ENCODE data around the gene MYDGF. TPM values are rescaled to one million over a fixed set of nuclear protein-coding genes. Genes with fewer than 3 reads are reported as not detected.
A peak's percentile ranks its signal among the peaks of the same experiment; 100 is the strongest.

The MYDGF gene
- total RNA-seq, 1 experiment from 2014 or later, result 426 TPM

- CTCF ChIA-PET, result interaction anchor here (0.6 kb wide), 3 partner anchors 28 to 379 kb away, joined by 3 to 14 read pairs (median 4); no protein-coding TSS in a partner anchor
- H3K4me2 ChIP-seq (ENCODE audit: low read length), result no peak overlapping the region
- no TSS peak for BruUV-seq (replicated peaks)
- H3K9me3 ChIP-seq (ENCODE audit: low read length), result no peaks in the 10 kb centered on the region
- no peak overlapping the region for H3K4me3 ChIP-seq (ENCODE audit: low read length)
- DNase-seq (no peak), ATAC-seq (no peak)
- H3K27ac ChIP-seq (ENCODE audit: low read length), result no peak overlapping the region
- POLR2A ChIA-PET (ENCODE audit: unreplicated experiment), result no interaction called here
- no peaks in the 10 kb centered on the region for H3K9me2 ChIP-seq (replicated peaks; ENCODE audit: low read length)
- peaks cover 9% of the 10 kb centered on the region for H3K79me2 ChIP-seq (ENCODE audit: low read length)
- H3K4me1 ChIP-seq (ENCODE audit: insufficient read depth, low read length), result peaks cover 3% of the 10 kb centered on the region
- no peak overlapping the region for H2AFZ ChIP-seq (ENCODE audit: low read length)
- intact Hi-C loops (cut with micrococcal nuclease), result no loop called here
- no peaks in the 10 kb centered on the region for H4K20me1 ChIP-seq (ENCODE audit: low read length)
- H3K27me3 ChIP-seq (ENCODE audit: low read length), result no peaks in the 10 kb centered on the region
- H3K9ac ChIP-seq (ENCODE audit: low read length), result no peak overlapping the region
- no peak for TF ChIP-seq EZH2phosphoT487 (IDR thresholded peaks at IDR 0.05; ENCODE audit: borderline replicate concordance, low read length)
- no peaks in the 10 kb centered on the region for H3F3A ChIP-seq (ENCODE audit: low read length, unreplicated experiment)
- H3K36me3 ChIP-seq (ENCODE audit: low read depth, low read length), result no peaks in the 10 kb centered on the region
Measured at GRCh38 chr19:4645718-4646117, 24.4 kb downstream of the MYDGF start.

- ATAC-seq, result no peak
- no TSS peak for BruUV-seq (replicated peaks)
- ChIA-PET POLR2A (ENCODE audit: unreplicated experiment) (no interaction called here), CTCF (no interaction called here)
- intact Hi-C loops (cut with micrococcal nuclease), result no loop called here
- Histone ChIP-seq H3K27me3 (ENCODE audit: low read length) (no peaks in the 10 kb centered on the region), H3K4me3 (ENCODE audit: low read length) (no peak overlapping the region), H3K27ac (ENCODE audit: low read length) (no peak overlapping the region), H3K79me2 (ENCODE audit: low read length) (peaks cover 22% of the 10 kb centered on the region), H2AFZ (ENCODE audit: low read length) (no peak overlapping the region), H3K36me3 (ENCODE audit: low read depth, low read length) (no peaks in the 10 kb centered on the region), H4K20me1 (ENCODE audit: low read length) (no peaks in the 10 kb centered on the region), H3K9ac (ENCODE audit: low read length) (no peak overlapping the region), H3K4me1 (ENCODE audit: insufficient read depth, low read length) (peaks cover 18% of the 10 kb centered on the region), H3K4me2 (ENCODE audit: low read length) (no peak overlapping the region), H3K9me3 (ENCODE audit: low read length) (no peaks in the 10 kb centered on the region), H3K9me2 (replicated peaks; ENCODE audit: low read length) (no peaks in the 10 kb centered on the region), H3F3A (ENCODE audit: low read length, unreplicated experiment) (no peaks in the 10 kb centered on the region)
- DNase-seq, result no peak
- no peak for TF ChIP-seq EZH2phosphoT487 (IDR thresholded peaks at IDR 0.05; ENCODE audit: borderline replicate concordance, low read length)
- no peak for TF ChIP-seq CTCF (conservative IDR thresholded peaks at IDR 0.05; ENCODE audit: low read depth, low read length)
- no peak for TF ChIP-seq EZH2 (IDR thresholded peaks at IDR 0.05; ENCODE audit: low read length, unreplicated experiment)
Measured at GRCh38 chr19:4642625-4643024, 27.5 kb downstream of the MYDGF start.

- Histone ChIP-seq H4K20me1 (ENCODE audit: low read length) (no peaks in the 10 kb centered on the region), H3F3A (ENCODE audit: low read length, unreplicated experiment) (no peaks in the 10 kb centered on the region), H3K79me2 (ENCODE audit: low read length) (peaks cover 22% of the 10 kb centered on the region), H3K36me3 (ENCODE audit: low read depth, low read length) (no peaks in the 10 kb centered on the region), H3K27ac (ENCODE audit: low read length) (no peak overlapping the region), H3K27me3 (ENCODE audit: low read length) (no peaks in the 10 kb centered on the region), H3K4me3 (ENCODE audit: low read length) (no peak overlapping the region), H3K4me1 (ENCODE audit: insufficient read depth, low read length) (peaks cover 18% of the 10 kb centered on the region), H3K4me2 (ENCODE audit: low read length) (peak overlapping the region; percentile 99; the same call in 1 of the 2 replicates), H3K9me2 (replicated peaks; ENCODE audit: low read length) (no peaks in the 10 kb centered on the region), H2AFZ (ENCODE audit: low read length) (no peak overlapping the region), H3K9me3 (ENCODE audit: low read length) (no peaks in the 10 kb centered on the region), H3K9ac (ENCODE audit: low read length) (no peak overlapping the region)
- DNase-seq (no peak), ATAC-seq (no peak)
- CTCF ChIA-PET, result interaction anchor here (0.6 kb wide), 1 partner anchor 127 kb away, joined by 3 read pairs; no protein-coding TSS in a partner anchor
- POLR2A ChIA-PET (ENCODE audit: unreplicated experiment), result no interaction called here
- intact Hi-C loops (cut with micrococcal nuclease), result no loop called here
- TF ChIP-seq EZH2 (IDR thresholded peaks at IDR 0.05; ENCODE audit: low read length, unreplicated experiment), result no peak
- TF ChIP-seq CTCF (conservative IDR thresholded peaks at IDR 0.05; ENCODE audit: low read depth, low read length), result no peak
- no peak for TF ChIP-seq EZH2phosphoT487 (IDR thresholded peaks at IDR 0.05; ENCODE audit: borderline replicate concordance, low read length)
- no TSS peak for BruUV-seq (replicated peaks)
Measured at GRCh38 chr19:4641132-4641531, 29.0 kb downstream of the MYDGF start.

All from PC-3 (cell line).